H54 (cell line): ENCODE data around the gene MBNL1.
"Not testable (repeated sequence)": the region's sequence is repeated elsewhere in the genome, so short reads cannot be mapped to it uniquely, and the experiment has no call there.

Experiments used
- DNase-seq: peaks from one replicate; pipeline ENCODE4 v3.0.0; 2011; ENCODE audit warnings: low spot score, mixed read lengths; ENCODE audit not compliant: insufficient read length
- FAIRE-seq: peaks from 3 replicates; lab custom pipeline; 2011; peaks lifted over from hg19 to GRCh38; lab: Jason Lieb, UNC
- POLR2A ChIP-seq: IDR thresholded peaks from 2 replicates; pipeline ENCODE4 v1.6.1; 2011; ENCODE audit warnings: low read depth, mild to moderate bottlenecking, low read length

Gene MBNL1

GRCh38 chr3:152438706-152439105 lies 170.0 kb downstream of the MBNL1 start:
- no peak for TF ChIP-seq POLR2A
- DNase-seq: no peak
- FAIRE-seq: no peak

- not testable (repeated sequence) for DNase-seq
- FAIRE-seq: peak; percentile 41
Observed at GRCh38 chr3:152440243-152440642, 171.5 kb downstream of the MBNL1 start.

- DNase-seq (no peak), FAIRE-seq (peak; percentile 15)
- no peak for TF ChIP-seq POLR2A
Observed at GRCh38 chr3:152443212-152444023, 174.7 kb downstream of the MBNL1 start.

GRCh38 chr3:152444029-152444641 lies 175.4 kb downstream of the MBNL1 start:
- FAIRE-seq: peak; percentile 89
- TF ChIP-seq POLR2A: no peak
- DNase-seq: no peak

- no peak for TF ChIP-seq POLR2A
- DNase-seq (no peak), FAIRE-seq (no peak)
Observed at GRCh38 chr3:152445212-152445611, 176.5 kb downstream of the MBNL1 start.

GRCh38 chr3:152446495-152446894 lies 177.8 kb downstream of the MBNL1 start:
- TF ChIP-seq POLR2A: no peak
- no peak for DNase-seq
- FAIRE-seq: no peak

- FAIRE-seq (no peak), DNase-seq (no peak)
- no peak for TF ChIP-seq POLR2A
Observed at GRCh38 chr3:152447511-152447910, 178.8 kb downstream of the MBNL1 start.

- no peak for TF ChIP-seq POLR2A
- DNase-seq (no peak), FAIRE-seq (no peak)
Observed at GRCh38 chr3:152448091-152448490, 179.4 kb downstream of the MBNL1 start.

- TF ChIP-seq POLR2A: no peak
- DNase-seq (no peak), FAIRE-seq (peak; percentile 20)
Observed at GRCh38 chr3:152452318-152452717, 183.6 kb downstream of the MBNL1 start.

GRCh38 chr3:152454076-152454875 lies 185.5 kb downstream of the MBNL1 start:
- TF ChIP-seq POLR2A: no peak

GRCh38 chr3:152455989-152456388 lies 187.3 kb downstream of the MBNL1 start:
- no peak for TF ChIP-seq POLR2A
- DNase-seq: no peak
- FAIRE-seq: no peak

More at GRCh38 chr3:152454076-152454875, 185.5 kb downstream of the MBNL1 start:
- DNase-seq (no peak), FAIRE-seq (no peak)

GRCh38 chr3:152457500-152458375 lies 189.0 kb downstream of the MBNL1 start:
- no peak for TF ChIP-seq POLR2A
- FAIRE-seq: peak; percentile 55
- no peak for DNase-seq
